Tongue (tissue), 2 donors: ENCODE results near the gene NT5C2. TPM values are rescaled to one million over a fixed set of nuclear protein-coding genes. Genes with fewer than 3 reads are reported as not detected.
A peak's percentile ranks its signal among the peaks of the same experiment; 100 is the strongest.
"Not testable (repeated sequence)": the region's sequence is repeated elsewhere in the genome, so short reads cannot be mapped to it uniquely, and the experiment has no call there.

ENCODE experiments used
- DNase-seq: peaks from one replicate; pipeline ENCODE4 v3.0.0-alpha.2; 2015
- total RNA-seq: library from RNA; depleted of rRNA; stranded (reverse); fragments of >200 nt; gene quantifications from one replicate; pipeline ENCODE4 v1.2.3, GENCODE V29; 2014

Gene NT5C2
- total RNA-seq, 1 donor from 2014 or later = 154 TPM

DNA sequence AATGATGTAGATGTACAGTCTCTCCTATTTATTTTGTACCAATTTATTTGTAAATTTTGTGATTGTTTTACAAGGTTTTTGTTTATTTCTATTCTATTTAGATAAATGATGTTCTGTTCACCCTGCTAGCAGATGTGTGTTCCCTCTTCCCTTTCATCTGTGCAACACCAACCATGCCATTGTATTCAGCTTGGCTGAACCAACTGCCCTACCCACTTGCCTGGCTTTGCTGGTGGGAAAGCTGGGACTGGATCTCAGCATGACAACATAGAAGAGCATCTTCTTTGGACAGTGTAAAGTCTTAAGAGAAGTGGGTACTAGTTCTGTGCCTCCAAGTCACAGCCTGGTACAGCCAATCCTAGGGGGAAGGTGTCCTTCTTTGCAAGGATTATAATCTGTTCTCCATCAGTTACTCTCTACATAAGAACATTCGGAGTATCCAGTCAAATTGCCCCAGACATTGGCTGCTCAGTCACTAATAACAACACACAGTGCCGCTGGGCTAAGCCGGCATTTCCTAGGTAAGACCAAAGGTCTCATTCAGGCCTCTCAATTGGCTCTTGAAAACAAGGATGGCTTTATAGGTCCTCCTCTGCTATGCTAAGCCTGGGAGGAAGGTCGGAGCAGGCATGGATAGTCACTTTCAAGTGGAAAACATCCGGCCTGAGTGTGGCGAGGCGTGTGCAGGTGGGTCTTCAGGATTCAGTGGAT lies 109.7 kb downstream of the NT5C2 start:
- no peak for DNase-seq

GRCh38 chr10:103082683-103083082 lies 110.4 kb downstream of the NT5C2 start:
- DNase-seq = no peak

DNA sequence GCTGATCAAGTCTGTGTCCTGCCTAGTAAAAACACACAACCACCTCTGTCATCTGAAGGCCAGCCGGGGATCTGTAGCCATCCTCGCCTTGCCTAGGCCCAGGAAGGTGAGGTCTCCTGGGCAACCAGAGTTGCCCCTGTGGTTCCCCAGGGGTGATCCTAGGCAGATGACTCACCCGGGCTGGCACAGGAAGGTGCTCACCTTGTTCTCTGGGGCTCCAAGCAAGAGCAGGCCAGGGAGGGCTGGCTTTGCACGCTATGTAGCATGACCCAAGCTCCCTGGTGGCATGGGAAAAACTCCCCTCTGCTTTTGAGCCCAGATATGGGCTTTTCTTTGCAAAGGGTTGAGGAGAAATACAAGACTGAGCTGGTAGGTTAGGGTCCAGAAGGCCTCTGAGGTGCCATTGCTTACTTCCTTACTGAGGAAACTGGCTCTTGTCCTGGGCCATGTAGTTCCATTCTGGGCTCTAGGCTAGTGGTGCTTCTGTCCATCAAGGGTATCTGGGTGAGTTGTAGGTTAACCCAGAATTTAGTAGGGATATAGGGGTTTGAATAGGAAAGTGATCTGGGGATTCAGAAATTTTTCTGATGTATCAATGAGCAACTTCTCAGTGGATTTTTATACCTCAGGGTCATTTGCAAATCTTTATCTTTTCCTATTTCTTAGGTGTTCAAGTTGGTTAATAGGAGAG lies 112.0 kb downstream of the NT5C2 start:
- no peak for DNase-seq

- no peak for DNase-seq
These were observed 113.1 kb downstream of the NT5C2 start for GRCh38 chr10:103079946-103080345.

DNA sequence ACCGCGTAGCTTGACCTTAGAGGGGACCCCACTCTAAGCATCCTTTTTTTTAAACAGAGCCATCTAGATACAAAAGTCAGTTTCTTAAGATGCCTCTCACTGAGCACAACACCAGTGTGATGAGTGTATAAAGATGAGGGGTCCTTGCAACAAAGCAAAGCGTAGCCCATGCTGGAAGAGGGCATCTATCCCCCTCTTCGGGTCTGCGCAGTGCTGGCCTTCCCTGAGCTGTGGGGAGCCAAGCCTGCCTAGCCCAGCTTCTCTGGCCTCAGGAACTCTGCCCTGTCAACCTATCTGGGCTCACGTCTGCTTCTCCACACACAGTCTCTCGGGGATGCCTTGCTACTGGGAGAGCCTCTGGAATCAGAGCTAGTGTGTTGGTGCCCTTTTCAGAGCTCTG lies 114.0 kb downstream of the NT5C2 start:
- no peak for DNase-seq

DNA sequence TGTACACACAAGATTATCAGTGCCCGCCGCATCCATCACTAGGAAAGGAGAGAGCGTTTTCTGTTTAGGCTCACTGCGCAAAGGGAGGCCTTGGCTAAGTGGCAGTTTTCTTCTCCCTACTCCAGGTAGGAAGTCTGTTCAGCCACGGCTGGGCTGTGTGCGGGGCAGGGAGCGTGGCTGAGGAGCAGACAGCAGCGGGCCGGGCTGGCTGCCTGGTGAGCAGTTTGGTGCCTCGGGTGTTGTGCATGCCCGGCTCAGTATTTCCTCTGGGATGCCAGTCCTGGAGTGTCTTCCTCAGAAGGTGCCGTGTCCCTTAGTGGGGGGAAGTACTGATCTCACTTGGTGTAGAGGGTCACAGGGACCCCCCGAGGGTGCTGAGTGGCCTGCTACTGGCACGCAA lies 114.4 kb downstream of the NT5C2 start:
- no peak for DNase-seq

DNA sequence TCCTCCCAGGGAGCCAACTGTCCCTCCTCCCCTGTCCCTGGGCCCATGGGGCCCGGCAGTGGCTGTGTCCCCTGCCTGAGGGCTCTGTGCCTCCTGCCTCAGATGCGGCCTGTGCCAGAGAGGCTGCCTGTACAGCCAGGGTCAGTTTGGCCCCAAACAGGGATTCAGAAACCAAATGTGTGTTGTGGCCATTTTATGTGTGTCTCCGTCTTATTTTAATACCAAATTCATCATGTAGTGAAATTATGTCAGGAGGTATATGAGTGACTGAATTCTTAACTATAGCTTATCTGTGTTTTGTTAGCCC lies 114.8 kb downstream of the NT5C2 start:
- DNase-seq = no peak

DNA sequence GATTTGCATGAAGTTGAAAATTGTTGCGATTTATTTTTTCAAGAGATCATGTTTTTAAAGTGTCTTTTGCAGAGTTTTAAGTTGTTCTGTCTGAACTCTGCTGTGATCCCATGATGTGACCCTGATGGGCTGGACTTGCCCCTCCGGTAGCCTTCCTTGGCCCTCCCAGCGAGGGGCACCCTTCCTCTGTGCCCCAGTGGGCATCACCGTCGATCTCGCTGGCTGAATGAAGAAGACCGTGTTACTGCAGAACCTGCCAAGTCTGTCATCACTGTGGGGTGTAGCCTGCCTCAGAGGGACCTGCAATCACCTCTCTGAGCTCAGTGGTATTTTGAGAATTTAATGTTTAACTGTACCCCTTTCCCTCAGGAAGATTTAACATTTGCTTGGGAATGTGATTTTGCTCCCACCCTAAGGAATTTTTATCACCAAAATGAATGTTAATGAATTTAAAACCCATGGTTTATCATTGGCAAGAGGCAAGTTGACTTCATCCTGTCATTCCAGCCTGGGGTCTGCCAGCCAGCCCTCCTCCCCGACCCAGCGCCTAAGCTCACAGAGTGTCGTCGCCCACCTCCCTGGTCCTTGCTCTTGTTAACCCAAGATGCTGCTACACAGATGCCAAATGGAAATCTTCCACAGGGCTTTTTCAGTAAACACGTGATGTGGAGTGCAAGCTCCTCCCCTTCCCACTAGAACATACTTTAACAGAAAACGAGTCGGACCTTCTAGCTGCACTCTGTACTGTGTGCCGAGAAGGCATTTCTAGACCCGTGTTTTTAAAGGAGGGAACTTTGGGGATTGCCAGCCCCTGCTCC lies 115.4 kb downstream of the NT5C2 start:
- DNase-seq = no peak

DNA sequence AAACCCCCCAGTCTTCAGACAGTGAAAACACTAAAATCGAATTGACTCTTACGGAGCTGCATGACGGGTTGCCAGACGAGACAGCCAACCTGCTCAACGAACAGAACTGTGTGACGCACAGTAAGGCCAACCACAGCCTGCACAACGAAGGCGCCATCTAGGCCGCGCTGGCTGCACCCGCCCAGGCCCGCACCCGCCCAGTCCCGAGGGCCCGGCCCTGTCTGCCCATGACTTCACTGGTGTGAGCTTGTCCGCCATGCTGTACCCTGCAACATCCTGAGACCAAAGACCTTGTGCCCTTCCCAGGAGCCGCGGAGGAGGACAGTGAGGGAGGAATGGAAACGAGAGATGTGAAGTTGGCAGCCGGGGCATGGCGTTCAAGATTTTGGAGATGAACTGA lies 116.1 kb downstream of the NT5C2 start:
- DNase-seq = no peak

DNA sequence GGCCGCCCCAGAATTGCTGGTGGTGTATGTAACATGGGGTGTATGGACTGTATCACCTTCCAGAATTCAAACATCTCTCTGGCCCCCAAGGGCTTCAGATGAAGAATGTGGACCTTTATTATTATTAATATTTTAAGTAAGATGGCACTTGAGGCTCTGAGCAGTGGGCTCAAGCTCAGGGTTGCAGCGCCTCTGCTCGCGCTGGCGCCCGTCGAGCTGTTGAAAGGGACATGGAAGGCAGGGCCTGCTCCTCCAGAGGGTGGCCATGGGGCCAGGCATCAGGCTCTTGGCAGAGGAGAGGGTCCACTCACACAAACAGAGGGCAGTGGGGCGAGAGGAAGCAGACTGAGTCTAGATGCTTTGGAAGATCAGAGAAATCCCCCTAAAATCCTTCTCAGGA lies 120.2 kb downstream of the NT5C2 start:
- DNase-seq = no peak

DNA sequence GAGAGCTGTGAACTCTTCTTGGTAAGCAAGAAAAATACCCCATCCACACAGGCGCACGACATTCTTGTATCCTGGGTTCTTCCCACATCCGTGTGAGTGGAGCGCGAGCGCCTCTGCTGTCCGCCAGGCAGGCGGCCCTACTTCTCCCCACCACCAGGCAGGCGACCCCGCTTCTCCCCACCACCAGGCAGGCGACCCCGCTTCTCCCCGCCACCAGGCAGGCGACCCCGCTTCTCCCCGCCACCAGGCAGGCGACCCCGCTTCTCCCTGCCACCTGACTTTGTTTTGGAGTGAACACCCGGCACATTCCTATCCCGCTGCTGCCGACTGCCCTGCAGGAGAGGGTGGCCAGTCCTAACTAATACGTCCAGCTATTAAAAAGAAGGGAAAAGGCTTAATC lies 120.8 kb downstream of the NT5C2 start:
- no peak for DNase-seq

DNA sequence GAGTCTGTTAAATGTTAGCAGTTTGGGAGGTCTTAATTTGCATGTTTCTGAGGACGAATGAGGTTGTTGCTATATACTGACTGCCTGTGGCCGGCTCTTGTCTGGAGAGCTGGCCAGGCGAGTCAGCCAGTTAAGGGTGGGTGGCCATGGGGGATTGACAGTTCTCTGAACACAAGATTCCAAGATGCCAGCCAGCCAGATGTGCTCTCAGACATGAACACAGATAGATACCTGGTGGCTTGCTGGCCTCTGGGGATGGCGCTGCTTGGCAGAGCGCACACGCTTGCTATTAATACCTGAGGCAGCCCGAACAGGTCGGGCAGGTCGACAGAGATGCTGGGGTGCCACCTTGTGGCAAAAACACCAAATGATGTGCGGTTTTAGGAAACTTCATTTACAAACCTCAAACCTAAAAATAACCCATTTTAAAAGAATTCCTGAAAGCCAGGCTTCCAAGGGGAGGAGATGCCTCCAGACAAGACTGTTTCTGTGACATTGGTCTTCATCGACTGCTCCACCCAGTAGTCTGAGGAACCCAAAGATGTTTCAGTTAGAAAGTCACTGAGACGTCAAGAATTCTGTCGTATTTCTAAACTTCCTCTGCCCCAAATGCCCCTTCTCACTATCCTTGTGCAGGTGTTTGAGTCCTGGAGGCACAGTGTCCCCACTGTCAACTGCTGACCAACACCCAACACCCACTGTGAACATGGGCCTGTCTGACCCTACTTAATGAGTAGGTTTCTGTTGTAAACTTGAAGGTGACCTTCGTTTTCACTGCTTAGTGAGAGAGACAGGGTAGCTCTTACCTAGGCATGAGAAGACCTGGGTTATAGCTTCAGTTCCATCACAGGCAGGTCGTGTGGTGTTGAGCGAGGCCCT lies 123.4 kb downstream of the NT5C2 start:
- peak; percentile 73 for DNase-seq

- DNase-seq = no peak
These were observed 125.1 kb downstream of the NT5C2 start for GRCh38 chr10:103067956-103068355.

DNA sequence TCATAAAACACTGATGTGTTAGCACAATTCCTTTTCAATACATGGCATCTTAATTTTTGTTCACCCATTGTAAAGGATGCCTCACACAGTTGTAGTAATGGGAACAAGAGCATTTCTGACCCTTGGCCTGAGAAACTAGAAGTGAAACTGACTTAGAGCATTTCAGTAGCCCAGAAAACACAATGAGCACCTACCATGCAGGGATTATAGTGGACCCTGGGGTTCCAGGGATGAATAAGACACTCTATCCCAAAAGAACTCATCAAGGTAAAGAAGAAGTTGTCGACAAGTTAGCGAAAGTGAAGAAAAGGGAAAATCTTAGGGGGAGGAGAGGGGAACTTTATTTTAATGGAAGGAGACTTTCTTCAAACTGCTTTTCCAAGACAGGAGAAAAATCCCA lies 125.6 kb downstream of the NT5C2 start:
- no peak for DNase-seq

DNA sequence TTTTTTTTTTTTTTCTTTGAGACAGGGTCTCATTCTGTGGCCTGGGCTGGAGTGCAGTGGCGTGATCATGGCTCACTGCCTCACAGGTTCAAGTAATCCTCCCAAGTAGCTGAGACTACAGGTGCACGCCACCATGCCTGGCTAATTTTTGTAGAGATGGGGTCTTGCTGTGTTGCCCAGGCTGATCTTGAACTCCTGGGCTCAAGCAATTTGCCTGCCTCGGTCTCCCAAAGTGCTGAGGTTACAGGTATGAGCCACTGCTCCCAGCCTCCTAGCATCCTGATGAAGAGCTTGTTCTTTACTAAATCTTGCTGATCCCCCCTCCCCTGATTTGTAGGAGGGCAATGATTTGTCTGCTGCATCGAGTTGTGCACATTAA lies 126.0 kb downstream of the NT5C2 start:
- DNase-seq = not testable (repeated sequence)

DNA sequence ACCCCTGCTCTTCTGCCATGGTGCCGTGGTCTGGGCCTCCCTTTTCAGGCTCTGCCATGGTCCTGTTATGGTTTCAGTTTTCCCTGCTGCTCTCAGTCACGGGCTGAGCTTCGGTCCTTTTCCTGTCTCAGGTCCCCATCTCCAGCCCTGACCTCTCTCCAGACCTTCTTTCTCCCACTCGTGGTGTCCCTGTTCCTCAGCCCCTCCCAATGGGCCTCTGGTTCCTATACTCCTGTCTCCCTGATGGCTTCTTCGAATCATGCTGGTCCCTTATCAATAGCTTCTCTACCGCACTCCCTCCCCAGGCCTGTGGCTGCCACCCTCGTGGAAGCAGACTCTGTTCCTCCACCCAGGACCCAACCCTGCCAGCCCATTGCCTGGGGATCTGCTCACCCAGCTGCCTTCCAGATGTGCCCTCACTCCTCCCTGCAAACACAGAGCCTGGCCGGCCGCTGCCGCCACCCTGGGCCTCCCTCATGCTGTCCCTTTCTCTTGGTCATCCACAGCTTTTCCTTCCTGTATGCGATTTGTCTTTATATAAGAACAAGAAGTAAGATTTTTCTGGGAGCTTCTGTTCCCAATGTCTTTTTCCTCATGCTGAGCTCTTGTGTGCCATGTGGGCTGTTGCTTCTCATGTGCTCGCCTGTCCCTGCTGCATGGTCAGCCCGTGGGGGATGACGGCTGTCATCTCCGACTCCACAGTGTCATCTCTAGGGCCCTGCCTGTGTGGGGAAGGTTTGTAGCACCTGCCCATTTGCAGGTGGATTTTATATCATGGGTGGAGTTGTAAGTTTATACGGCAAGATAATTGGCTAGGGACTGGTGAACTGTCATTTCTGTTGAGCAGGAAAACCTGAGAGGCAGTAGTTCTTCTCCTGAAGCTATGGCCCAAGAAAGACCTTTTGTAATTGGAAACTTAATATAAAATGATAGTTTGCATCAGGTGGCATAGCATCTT lies 126.7 kb downstream of the NT5C2 start:
- no peak for DNase-seq

GRCh38 chr10:103064956-103065355 lies 128.1 kb downstream of the NT5C2 start:
- DNase-seq = no peak

DNA sequence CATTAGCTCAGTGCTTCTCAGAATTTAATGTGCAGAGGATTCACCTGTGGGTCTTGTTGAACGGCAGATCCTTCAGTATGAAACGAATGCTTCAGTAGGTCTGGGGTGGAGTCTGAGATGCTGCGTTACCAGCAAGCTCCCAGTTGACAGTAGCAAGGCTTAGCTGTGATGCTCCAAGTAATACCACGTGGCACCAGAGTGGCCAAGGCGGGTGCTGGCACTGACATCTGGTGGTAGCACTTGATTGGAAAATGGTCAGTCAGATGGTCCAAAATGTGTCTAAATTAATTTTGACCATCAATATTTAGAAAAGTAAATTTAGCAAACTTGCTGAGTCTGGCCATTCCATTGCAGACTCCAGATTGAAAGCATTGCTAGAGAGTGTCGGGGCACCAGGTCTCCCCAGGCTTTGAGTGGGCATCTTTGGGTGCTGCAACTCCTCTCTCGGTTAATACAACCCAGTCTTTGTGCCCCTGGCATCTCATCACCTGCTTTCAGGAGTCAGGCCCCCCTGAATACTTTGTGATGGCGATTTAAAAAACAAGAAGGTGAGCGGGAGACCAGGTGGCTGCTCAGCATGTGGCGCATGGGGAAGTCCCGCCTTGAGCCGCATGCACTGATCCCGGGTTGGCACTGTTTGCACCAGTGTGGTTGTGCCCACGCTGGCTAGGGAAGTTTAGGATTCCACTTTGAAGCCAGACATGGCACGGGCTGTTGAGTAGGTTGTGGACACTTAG lies 130.1 kb downstream of the NT5C2 start:
- no peak for DNase-seq

GRCh38 chr10:103060575-103060974 lies 132.5 kb downstream of the NT5C2 start:
- no peak for DNase-seq

DNA sequence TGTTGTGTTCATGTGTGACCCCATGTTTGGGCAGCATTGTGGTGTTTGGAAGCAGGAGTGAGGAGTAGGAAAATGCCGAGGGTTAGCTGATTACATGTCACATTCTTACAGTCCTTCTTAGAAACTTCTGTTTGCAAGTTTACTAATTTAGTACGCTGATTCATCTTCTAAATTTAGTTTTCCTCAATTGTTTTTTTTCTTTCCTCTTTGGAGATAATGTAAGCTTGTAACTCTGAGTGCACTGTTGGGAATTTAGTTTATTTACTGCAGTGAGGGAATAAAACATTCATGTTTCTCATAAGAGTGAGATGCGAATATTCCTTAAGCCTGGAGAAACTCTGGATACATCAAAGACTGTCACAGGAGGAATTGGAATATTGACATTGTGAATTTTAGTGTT lies 135.0 kb downstream of the NT5C2 start:
- no peak for DNase-seq

DNA sequence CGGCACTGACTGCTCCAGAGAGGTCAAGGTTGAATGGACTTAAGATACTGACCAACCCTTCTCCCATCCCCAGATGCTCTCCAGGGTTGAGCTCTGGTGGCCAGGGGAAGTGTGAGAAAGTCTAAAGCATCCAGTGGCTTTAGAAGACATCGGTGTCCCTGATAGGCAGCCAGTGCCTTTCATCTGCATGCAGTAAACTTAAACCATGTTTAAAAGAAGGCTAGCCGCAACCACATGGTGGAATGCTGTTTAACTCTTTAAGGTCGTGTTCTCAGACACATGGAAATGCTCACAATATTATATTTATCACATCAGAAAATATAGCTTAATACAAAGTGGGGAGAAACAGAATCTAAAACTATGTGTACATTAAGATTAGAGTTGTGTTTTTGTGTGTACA lies 138.0 kb downstream of the NT5C2 start:
- no peak for DNase-seq
